OCI-LY3 (cell line): ENCODE measurements around the gene ROR2.

Source experiments
- H2AFZ ChIP-seq: fragments of 200-600, 300-600 bp; shearing (Covaris generic); 2 replicates; pipeline ENCODE4 v1.6.0; 2014; ENCODE audit warnings: antibody characterized with exemption, low read depth, low read length
- H3K27ac ChIP-seq: fragments of 200-600, 300-600 bp; sonication (generic); 2 replicates; pipeline ENCODE4 v1.5.1; 2014; ENCODE audit warnings: mild to moderate bottlenecking, low read length, moderate library complexity, mixed read lengths
- H3K27me3 ChIP-seq: fragments of 200-600, 300-600 bp; sonication (generic); 2 replicates; pipeline ENCODE4 v1.6.1; 2014; ENCODE audit warnings: low read depth, low read length, mixed read lengths
- H3K36me3 ChIP-seq: fragments of 200-600, 300-600 bp; sonication (generic); replicated peaks from 2 replicates; pipeline ENCODE3; 2014; ENCODE audit warnings: low read depth, low read length, mixed read lengths
- H3K4me1 ChIP-seq: fragments of 300-600, 200-600 bp; sonication (generic); 2 replicates; pipeline ENCODE4 v1.6.1; 2014; ENCODE audit warnings: low read length, mixed read lengths
- H3K4me2 ChIP-seq: fragments of 200-600, 300-600 bp; sonication (generic); 2 replicates; pipeline ENCODE4 v1.6.1; 2014; ENCODE audit warnings: low read length, mixed read lengths
- H3K4me3 ChIP-seq: fragments of 300-600, 200-600 bp; sonication (generic); 2 replicates; pipeline ENCODE4 v1.5.1; 2014; ENCODE audit warnings: antibody characterized with exemption, mild to moderate bottlenecking, low read length, moderate library complexity
- H3K79me2 ChIP-seq: fragments of 300-600, 200-600 bp; shearing (Covaris generic); 2 replicates; pipeline ENCODE4 v1.6.1; 2014; ENCODE audit warnings: mild to moderate bottlenecking, low read length, mixed read lengths
- H3K9ac ChIP-seq: fragments of 300-600, 200-600 bp; shearing (Covaris generic); 2 replicates; pipeline ENCODE4 v1.6.0; 2014; ENCODE audit warnings: mild to moderate bottlenecking, low read length, moderate library complexity
- H3K9me3 ChIP-seq: fragments of 200-600, 300-600 bp; shearing (Covaris generic); 2 replicates; pipeline ENCODE4 v1.6.1; 2014; ENCODE audit warnings: low read length, mixed read lengths; ENCODE audit not compliant: insufficient read depth
- H4K20me1 ChIP-seq: fragments of 200-600, 300-600 bp; sonication (generic); 2 replicates; pipeline ENCODE4 v1.6.1; 2016; ENCODE audit warnings: low read length, mixed read lengths; ENCODE audit not compliant: insufficient read depth
- CTCF ChIP-seq: fragments of 200-600, 300-600 bp; sonication (generic); IDR thresholded peaks from 2 replicates; pipeline ENCODE4 v1.5.1; 2014; ENCODE audit warnings: antibody characterized with exemption, low read length, low read depth
- EZH2phosphoT487 ChIP-seq: fragments of 200-600 bp; shearing (Covaris generic); IDR thresholded peaks from 2 replicates; pipeline ENCODE4 v1.6.1; 2018; ENCODE audit warnings: antibody characterized with exemption, mixed run types, low read depth

The ROR2 gene

GRCh38 chr9:91560301-91560700 lies 389.7 kb downstream of the ROR2 start:
- Histone ChIP-seq H2AFZ (no peak overlapping the region), H3K4me1 (no peaks in the 10 kb centered on the region), H3K27me3 (peaks cover 24% of the 10 kb centered on the region), H4K20me1 (no peaks in the 10 kb centered on the region), H3K79me2 (no peaks in the 10 kb centered on the region), H3K4me2 (no peak overlapping the region), H3K4me3 (no peak overlapping the region), H3K9me3 (no peaks in the 10 kb centered on the region), H3K27ac (no peak overlapping the region), H3K9ac (no peak overlapping the region), H3K36me3 (no peaks in the 10 kb centered on the region)
- no peak for TF ChIP-seq CTCF
- no peak for TF ChIP-seq EZH2phosphoT487

GRCh38 chr9:91558879-91559278 lies 391.1 kb downstream of the ROR2 start:
- H3K27me3 ChIP-seq, result peaks cover 24% of the 10 kb centered on the region
- H4K20me1 ChIP-seq, result no peaks in the 10 kb centered on the region
- no peak overlapping the region for H3K4me3 ChIP-seq
- TF ChIP-seq EZH2phosphoT487 (no peak), CTCF (no peak)
- H3K79me2 ChIP-seq, result no peaks in the 10 kb centered on the region
- no peak overlapping the region for H3K4me2 ChIP-seq
- H3K4me1 ChIP-seq, result no peaks in the 10 kb centered on the region
- H3K27ac ChIP-seq, result no peak overlapping the region
- no peaks in the 10 kb centered on the region for H3K9me3 ChIP-seq
- H2AFZ ChIP-seq, result no peak overlapping the region
- no peaks in the 10 kb centered on the region for H3K36me3 ChIP-seq
- no peak overlapping the region for H3K9ac ChIP-seq

- Histone ChIP-seq H2AFZ (no peak overlapping the region), H3K4me1 (peaks cover 2% of the 10 kb centered on the region), H3K27me3 (peaks cover 24% of the 10 kb centered on the region), H3K4me3 (no peak overlapping the region), H3K36me3 (no peaks in the 10 kb centered on the region), H3K27ac (no peak overlapping the region), H3K9ac (no peak overlapping the region), H3K9me3 (no peaks in the 10 kb centered on the region), H3K79me2 (no peaks in the 10 kb centered on the region), H4K20me1 (no peaks in the 10 kb centered on the region), H3K4me2 (no peak overlapping the region)
- TF ChIP-seq CTCF (no peak), EZH2phosphoT487 (no peak)
These were observed 391.6 kb downstream of the ROR2 start for GRCh38 chr9:91558395-91558794.

- Histone ChIP-seq H3K79me2 (no peaks in the 10 kb centered on the region), H3K4me3 (no peak overlapping the region), H3K9ac (no peak overlapping the region), H3K4me1 (peaks cover 5% of the 10 kb centered on the region), H3K27ac (no peak overlapping the region), H3K4me2 (no peak overlapping the region), H3K27me3 (peaks cover 24% of the 10 kb centered on the region), H4K20me1 (no peaks in the 10 kb centered on the region), H3K9me3 (no peaks in the 10 kb centered on the region), H2AFZ (no peak overlapping the region), H3K36me3 (no peaks in the 10 kb centered on the region)
- no peak for TF ChIP-seq CTCF
- no peak for TF ChIP-seq EZH2phosphoT487
These were observed 392.7 kb downstream of the ROR2 start for GRCh38 chr9:91557327-91557726.
